Measurements from ENCODE around the gene SLC9A1. TPM values are rescaled to one million over a fixed set of nuclear protein-coding genes. Genes with fewer than 3 reads are reported as not detected.

SLC9A1 gene
- total RNA-seq, 1 experiment from 2014 or later, result 22.5 TPM

DNA sequence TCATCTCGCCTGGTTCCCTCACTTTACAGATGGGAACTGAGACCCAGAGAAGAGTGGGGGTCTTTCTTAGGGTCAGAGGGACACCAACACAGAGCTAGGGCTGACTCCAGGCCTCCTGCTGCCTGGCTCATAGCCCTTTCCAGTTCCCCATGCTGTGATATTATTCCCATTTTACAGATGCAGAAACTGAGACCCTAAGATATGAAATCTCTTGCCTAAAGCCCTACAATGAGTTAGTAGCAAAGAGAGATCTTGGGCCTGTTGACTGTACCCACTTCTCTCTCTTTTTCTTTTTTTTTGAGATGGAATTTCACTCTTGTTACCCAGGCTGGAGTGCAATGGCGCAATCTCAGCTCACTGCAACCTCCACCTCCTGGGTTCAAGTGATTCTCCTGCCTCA lies 49.9 kb downstream of the SLC9A1 start:
- ChIA-PET POLR2A (no interaction called here), CTCF (interaction anchor here (1.0 to 1.5 kb wide), 3 partner anchors 50 to 92 kb away, joined by 3 read pairs; partner anchors contain the start of gene SLC9A1)
- Mint-ChIP-seq H3K4me3 (no peak overlapping the region), H3K9me3 (no peaks in the 10 kb centered on the region), H3K27ac (no peak overlapping the region), H3K27me3 (ENCODE audit: low read depth) (no peaks in the 10 kb centered on the region), H3K36me3 (peaks cover 6% of the 10 kb centered on the region; the same call in 1 of the 2 replicates), H3K4me1 (peaks cover 16% of the 10 kb centered on the region)
- ATAC-seq (no peak), DNase-seq (ENCODE audit: low spot score) (no peak)
- TF ChIP-seq RORB (CRISPR knock-in tag; IDR thresholded peaks at IDR 0.05) (no peak), SMAD3 (CRISPR knock-in tag; IDR thresholded peaks at IDR 0.05; ENCODE audit: borderline replicate concordance) (no peak), EMX1 (CRISPR knock-in tag; IDR thresholded peaks at IDR 0.05) (no peak), SP1 (CRISPR knock-in tag; conservative IDR thresholded peaks at IDR 0.05) (no peak), CBFB (CRISPR knock-in tag; IDR thresholded peaks at IDR 0.05; ENCODE audit: low read depth) (no peak), PRDM15 (CRISPR knock-in tag; IDR thresholded peaks at IDR 0.05) (no peak), ZBTB21 (CRISPR knock-in tag; IDR thresholded peaks at IDR 0.05; ENCODE audit: borderline replicate concordance) (no peak), NR2C2 (CRISPR knock-in tag; IDR thresholded peaks at IDR 0.05) (no peak), PRRX2 (CRISPR knock-in tag; IDR thresholded peaks at IDR 0.05) (no peak), CREB1 (CRISPR knock-in tag; IDR thresholded peaks at IDR 0.05) (no peak), JUN (CRISPR knock-in tag; IDR thresholded peaks at IDR 0.05) (no peak), FOXJ3 (CRISPR knock-in tag; IDR thresholded peaks at IDR 0.05; ENCODE audit: borderline replicate concordance) (no peak), ETV6 (CRISPR knock-in tag; IDR thresholded peaks at IDR 0.05) (no peak), FOXP4 (CRISPR knock-in tag; IDR thresholded peaks at IDR 0.05) (no peak)
- TF ChIP-seq, protein P1, sequence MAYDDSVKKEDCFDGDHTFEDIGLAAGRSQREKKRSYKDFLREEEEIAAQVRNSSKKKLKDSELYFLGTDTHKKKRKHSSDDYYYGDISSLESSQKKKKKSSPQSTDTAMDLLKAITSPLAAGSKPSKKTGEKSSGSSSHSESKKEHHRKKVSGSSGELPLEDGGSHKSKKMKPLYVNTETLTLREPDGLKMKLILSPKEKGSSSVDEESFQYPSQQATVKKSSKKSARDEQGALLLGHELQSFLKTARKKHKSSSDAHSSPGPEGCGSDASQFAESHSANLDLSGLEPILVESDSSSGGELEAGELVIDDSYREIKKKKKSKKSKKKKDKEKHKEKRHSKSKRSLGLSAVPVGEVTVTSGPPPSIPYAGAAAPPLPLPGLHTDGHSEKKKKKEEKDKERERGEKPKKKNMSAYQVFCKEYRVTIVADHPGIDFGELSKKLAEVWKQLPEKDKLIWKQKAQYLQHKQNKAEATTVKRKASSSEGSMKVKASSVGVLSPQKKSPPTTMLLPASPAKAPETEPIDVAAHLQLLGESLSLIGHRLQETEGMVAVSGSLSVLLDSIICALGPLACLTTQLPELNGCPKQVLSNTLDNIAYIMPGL (CRISPR knock-in tag; IDR thresholded peaks at IDR 0.05), result no peak
- TF ChIP-seq, protein P2, sequence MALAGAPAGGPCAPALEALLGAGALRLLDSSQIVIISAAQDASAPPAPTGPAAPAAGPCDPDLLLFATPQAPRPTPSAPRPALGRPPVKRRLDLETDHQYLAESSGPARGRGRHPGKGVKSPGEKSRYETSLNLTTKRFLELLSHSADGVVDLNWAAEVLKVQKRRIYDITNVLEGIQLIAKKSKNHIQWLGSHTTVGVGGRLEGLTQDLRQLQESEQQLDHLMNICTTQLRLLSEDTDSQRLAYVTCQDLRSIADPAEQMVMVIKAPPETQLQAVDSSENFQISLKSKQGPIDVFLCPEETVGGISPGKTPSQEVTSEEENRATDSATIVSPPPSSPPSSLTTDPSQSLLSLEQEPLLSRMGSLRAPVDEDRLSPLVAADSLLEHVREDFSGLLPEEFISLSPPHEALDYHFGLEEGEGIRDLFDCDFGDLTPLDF (CRISPR knock-in tag; IDR thresholded peaks at IDR 0.05), result no peak
- TF ChIP-seq, protein P3, sequence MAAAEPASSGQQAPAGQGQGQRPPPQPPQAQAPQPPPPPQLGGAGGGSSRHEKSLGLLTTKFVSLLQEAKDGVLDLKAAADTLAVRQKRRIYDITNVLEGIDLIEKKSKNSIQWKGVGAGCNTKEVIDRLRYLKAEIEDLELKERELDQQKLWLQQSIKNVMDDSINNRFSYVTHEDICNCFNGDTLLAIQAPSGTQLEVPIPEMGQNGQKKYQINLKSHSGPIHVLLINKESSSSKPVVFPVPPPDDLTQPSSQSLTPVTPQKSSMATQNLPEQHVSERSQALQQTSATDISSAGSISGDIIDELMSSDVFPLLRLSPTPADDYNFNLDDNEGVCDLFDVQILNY (CRISPR knock-in tag; IDR thresholded peaks at IDR 0.05), result no peak
- TF ChIP-seq, protein P4, sequence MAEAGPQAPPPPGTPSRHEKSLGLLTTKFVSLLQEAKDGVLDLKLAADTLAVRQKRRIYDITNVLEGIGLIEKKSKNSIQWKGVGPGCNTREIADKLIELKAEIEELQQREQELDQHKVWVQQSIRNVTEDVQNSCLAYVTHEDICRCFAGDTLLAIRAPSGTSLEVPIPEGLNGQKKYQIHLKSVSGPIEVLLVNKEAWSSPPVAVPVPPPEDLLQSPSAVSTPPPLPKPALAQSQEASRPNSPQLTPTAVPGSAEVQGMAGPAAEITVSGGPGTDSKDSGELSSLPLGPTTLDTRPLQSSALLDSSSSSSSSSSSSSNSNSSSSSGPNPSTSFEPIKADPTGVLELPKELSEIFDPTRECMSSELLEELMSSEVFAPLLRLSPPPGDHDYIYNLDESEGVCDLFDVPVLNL (CRISPR knock-in tag; IDR thresholded peaks at IDR 0.05; ENCODE audit: borderline replicate concordance, low read depth), result no peak
- TF ChIP-seq, protein P5, sequence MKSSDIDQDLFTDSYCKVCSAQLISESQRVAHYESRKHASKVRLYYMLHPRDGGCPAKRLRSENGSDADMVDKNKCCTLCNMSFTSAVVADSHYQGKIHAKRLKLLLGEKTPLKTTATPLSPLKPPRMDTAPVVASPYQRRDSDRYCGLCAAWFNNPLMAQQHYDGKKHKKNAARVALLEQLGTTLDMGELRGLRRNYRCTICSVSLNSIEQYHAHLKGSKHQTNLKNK (CRISPR knock-in tag; IDR thresholded peaks at IDR 0.05), result no peak
